Measurements from ENCODE around the gene INAVA. TPM values are rescaled to one million over a fixed set of nuclear protein-coding genes. Genes with fewer than 3 reads are reported as not detected.

The INAVA gene
- total and polyA plus RNA-seq, 2 of the 13 experiments (the other 11 are each of a cell fraction or from before 2014, with no cell fraction given): 6.0 to 13.5 TPM

GRCh38 chr1:200890818-200891773 is 3.6 kb upstream of the INAVA start (continued):
- TF ChIP-seq MTF1 (CRISPR knock-in tag; IDR thresholded peaks at IDR 0.05): no peak
- no peak for TF ChIP-seq CHD2 (IDR thresholded peaks at IDR 0.05; ENCODE audit: low read depth, low read length)
- no peak for TF ChIP-seq CEBPG (CRISPR knock-in tag; IDR thresholded peaks at IDR 0.05)
- TF ChIP-seq ATF5 (CRISPR knock-in tag; IDR thresholded peaks at IDR 0.05; ENCODE audit: low read depth): no peak
- peak; percentile 39; the same call in 1 of the 2 replicates for TF ChIP-seq ZNF281 (CRISPR knock-in tag; IDR thresholded peaks at IDR 0.05; ENCODE audit: borderline replicate concordance)
- no peak for TF ChIP-seq MATR3 (CRISPR knock-in tag; IDR thresholded peaks at IDR 0.05)
- TF ChIP-seq RBM39 (IDR thresholded peaks at IDR 0.05; ENCODE audit: low read depth, low read length, poor library complexity, severe bottlenecking): no peak
- TF ChIP-seq CENPBD1 (CRISPR knock-in tag; IDR thresholded peaks at IDR 0.05; ENCODE audit: borderline replicate concordance, low read depth): no peak
- TF ChIP-seq MAZ (IDR thresholded peaks at IDR 0.05; ENCODE audit: borderline replicate concordance, low read depth, low read length): no peak
- TF ChIP-seq MAZ (CRISPR knock-in tag; IDR thresholded peaks at IDR 0.05; ENCODE audit: low read depth): peak; percentile 75
- no peak for TF ChIP-seq ZNF10 (CRISPR knock-in tag; IDR thresholded peaks at IDR 0.05; ENCODE audit: borderline replicate concordance, low read depth)
- TF ChIP-seq SMYD3 (CRISPR knock-in tag; IDR thresholded peaks at IDR 0.05): peak; percentile 24; the same call in 1 of the 2 replicates
- no peak for TF ChIP-seq ZMAT5 (CRISPR knock-in tag; IDR thresholded peaks at IDR 0.05; ENCODE audit: borderline replicate concordance, low read depth)
- no peak; the same call in 1 of the 2 replicates for TF ChIP-seq HDAC1 (CRISPR knock-in tag; IDR thresholded peaks at IDR 0.05)
- peak; percentile 65 for TF ChIP-seq ZNF607 (CRISPR knock-in tag; IDR thresholded peaks at IDR 0.05; ENCODE audit: borderline replicate concordance)
- TF ChIP-seq SNAPC2 (CRISPR knock-in tag; IDR thresholded peaks at IDR 0.05): no peak
- no peak for TF ChIP-seq ZFYVE20 (CRISPR knock-in tag; IDR thresholded peaks at IDR 0.05; ENCODE audit: borderline replicate concordance, low read depth)
- TF ChIP-seq RAD21 (CRISPR knock-in tag; IDR thresholded peaks at IDR 0.05): peak; percentile 68
- peak; percentile 70 for TF ChIP-seq ATF7 (IDR thresholded peaks at IDR 0.05)
- no peak for TF ChIP-seq ATF7 (CRISPR knock-in tag; IDR thresholded peaks at IDR 0.05)
- peak; percentile 66 for TF ChIP-seq AGO2 (optimal IDR thresholded peaks at IDR 0.05; ENCODE audit: low read depth, low read length)
- no peak for TF ChIP-seq PLSCR1 (CRISPR knock-in tag; IDR thresholded peaks at IDR 0.05; ENCODE audit: borderline replicate concordance)
- TF ChIP-seq PRMT3 (CRISPR knock-in tag; IDR thresholded peaks at IDR 0.05; ENCODE audit: borderline replicate concordance, low read depth): no peak
- peak; percentile 53; the same call in 1 of the 2 replicates for TF ChIP-seq HOXA9 (CRISPR knock-in tag; IDR thresholded peaks at IDR 0.05; ENCODE audit: borderline replicate concordance)
- peak; percentile 83 for TF ChIP-seq ZMYM2 (CRISPR knock-in tag; IDR thresholded peaks at IDR 0.05)
